SU-DHL-6 (cell line): Measurements from ENCODE around the gene TMF1.

Experiments used
- H2AFZ ChIP-seq: fragments of 200-600 bp; sonication (generic); 2 replicates; pipeline ENCODE4 v1.6.1; 2014; ENCODE audit warnings: low read depth, mild to moderate bottlenecking, moderate library complexity, mixed read lengths, antibody characterized with exemption, low read length; ENCODE audit not compliant: severe bottlenecking
- H3F3A ChIP-seq: fragments of 200-600 bp; shearing (Covaris generic); 2 replicates; pipeline ENCODE4 v1.6.0; 2016; ENCODE audit warnings: antibody characterized with exemption, mild to moderate bottlenecking; ENCODE audit not compliant: insufficient read depth
- H3K27ac ChIP-seq: fragments of 200-600 bp; sonication (generic); 2 replicates; pipeline ENCODE4 v1.5.1; 2016; ENCODE audit warnings: low read depth, mild to moderate bottlenecking, low read length, moderate library complexity, mixed read lengths
- H3K27me3 ChIP-seq: fragments of 200-600 bp; sonication (generic), shearing (Covaris generic); 2 replicates; pipeline ENCODE4 v1.6.0; 2014; ENCODE audit warnings: mild to moderate bottlenecking, low read length
- H3K36me3 ChIP-seq: fragments of 200-600 bp; sonication (generic); 2 replicates; pipeline ENCODE4 v1.6.1; 2014; ENCODE audit warnings: mild to moderate bottlenecking, low read length, mixed read lengths
- H3K4me2 ChIP-seq: fragments of 300-600, 200-600 bp; shearing (Covaris generic), sonication (generic); 2 replicates; pipeline ENCODE4 v1.6.0; 2014; ENCODE audit warnings: low read length, low read depth, mild to moderate bottlenecking; ENCODE audit not compliant: poor library complexity, severe bottlenecking
- H3K4me3 ChIP-seq: fragments of 200-600 bp; sonication (generic); 2 replicates; pipeline ENCODE4 v1.5.1; 2014; ENCODE audit warnings: antibody characterized with exemption, low read length, mild to moderate bottlenecking, mixed read lengths; ENCODE audit not compliant: insufficient read depth, poor library complexity, severe bottlenecking
- H3K79me2 ChIP-seq: fragments of 200-600 bp; sonication (generic); 2 replicates; pipeline ENCODE4 v1.6.1; 2014; ENCODE audit warnings: mild to moderate bottlenecking, low read length, moderate library complexity; ENCODE audit not compliant: insufficient read depth
- H3K9ac ChIP-seq: fragments of 200-600 bp; sonication (generic); 2 replicates; pipeline ENCODE4 v1.7.0; 2014; ENCODE audit warnings: mild to moderate bottlenecking, low read length
- H3K9me2 ChIP-seq: fragments of 200-600 bp; sonication (generic); replicated peaks from 2 replicates; pipeline ENCODE4 v1.6.1; 2014; ENCODE audit warnings: low read length; ENCODE audit not compliant: insufficient read depth
- H3K9me3 ChIP-seq: fragments of 200-600 bp; sonication (generic); 2 replicates; pipeline ENCODE4 v1.6.1; 2014; ENCODE audit warnings: low read length, mixed read lengths; ENCODE audit not compliant: insufficient read depth
- H4K20me1 ChIP-seq: fragments of 200-600 bp; sonication (generic); 2 replicates; pipeline ENCODE4 v1.6.1; 2014; ENCODE audit warnings: low read depth, mild to moderate bottlenecking, antibody characterized with exemption, low read length, moderate library complexity, mixed read lengths
- EZH2phosphoT487 ChIP-seq: fragments of 200-600 bp; sonication (generic), shearing (Covaris generic); conservative IDR thresholded peaks from 2 replicates; pipeline ENCODE4 v1.6.1; 2018; ENCODE audit warnings: mild to moderate bottlenecking, antibody characterized with exemption, low read length, moderate library complexity, mixed read lengths
- TF ChIP-seq, protein P1 (sequence below): fragments of 200-600 bp; sonication (generic); IDR thresholded peaks from one replicate; pipeline ENCODE4 v1.5.1; 2017; ENCODE audit warnings: antibody characterized with exemption, mild to moderate bottlenecking, low read length, moderate library complexity; ENCODE audit not compliant: insufficient read depth, poor library complexity, severe bottlenecking

TMF1 gene

GRCh38 chr3:69011096-69011730 lies 40.9 kb downstream of the TMF1 start:
- Histone ChIP-seq H4K20me1 (no peaks in the 10 kb centered on the region), H3K9ac (no peak overlapping the region)

GRCh38 chr3:69009559-69010410 lies 42.3 kb downstream of the TMF1 start:
- H3F3A ChIP-seq, result peaks cover 7% of the 10 kb centered on the region
- H3K9me2 ChIP-seq, result no peaks in the 10 kb centered on the region
- H3K27me3 ChIP-seq, result no peaks in the 10 kb centered on the region
- H3K4me3 ChIP-seq, result no peak overlapping the region
- H3K9ac ChIP-seq, result no peak overlapping the region
- H3K27ac ChIP-seq, result no peak overlapping the region
- TF ChIP-seq, protein P1, sequence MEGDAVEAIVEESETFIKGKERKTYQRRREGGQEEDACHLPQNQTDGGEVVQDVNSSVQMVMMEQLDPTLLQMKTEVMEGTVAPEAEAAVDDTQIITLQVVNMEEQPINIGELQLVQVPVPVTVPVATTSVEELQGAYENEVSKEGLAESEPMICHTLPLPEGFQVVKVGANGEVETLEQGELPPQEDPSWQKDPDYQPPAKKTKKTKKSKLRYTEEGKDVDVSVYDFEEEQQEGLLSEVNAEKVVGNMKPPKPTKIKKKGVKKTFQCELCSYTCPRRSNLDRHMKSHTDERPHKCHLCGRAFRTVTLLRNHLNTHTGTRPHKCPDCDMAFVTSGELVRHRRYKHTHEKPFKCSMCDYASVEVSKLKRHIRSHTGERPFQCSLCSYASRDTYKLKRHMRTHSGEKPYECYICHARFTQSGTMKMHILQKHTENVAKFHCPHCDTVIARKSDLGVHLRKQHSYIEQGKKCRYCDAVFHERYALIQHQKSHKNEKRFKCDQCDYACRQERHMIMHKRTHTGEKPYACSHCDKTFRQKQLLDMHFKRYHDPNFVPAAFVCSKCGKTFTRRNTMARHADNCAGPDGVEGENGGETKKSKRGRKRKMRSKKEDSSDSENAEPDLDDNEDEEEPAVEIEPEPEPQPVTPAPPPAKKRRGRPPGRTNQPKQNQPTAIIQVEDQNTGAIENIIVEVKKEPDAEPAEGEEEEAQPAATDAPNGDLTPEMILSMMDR, result no peak
- TF ChIP-seq EZH2phosphoT487, result no peak
- no peaks in the 10 kb centered on the region for H4K20me1 ChIP-seq
- peaks cover 9% of the 10 kb centered on the region for H3K79me2 ChIP-seq
- no peaks in the 10 kb centered on the region for H3K9me3 ChIP-seq
- H3K36me3 ChIP-seq, result peaks cover 19% of the 10 kb centered on the region; the same call in 1 of the 2 replicates
- no peak overlapping the region for H2AFZ ChIP-seq
- H3K4me2 ChIP-seq, result no peak overlapping the region

More at GRCh38 chr3:69011096-69011730, 40.9 kb downstream of the TMF1 start:
- H3K27me3 ChIP-seq, result no peaks in the 10 kb centered on the region
- no peak overlapping the region for H3K4me3 ChIP-seq
- no peak overlapping the region for H3K27ac ChIP-seq
- H3K9me2 ChIP-seq, result no peaks in the 10 kb centered on the region
- peaks cover 10% of the 10 kb centered on the region for H3K79me2 ChIP-seq
- H3K36me3 ChIP-seq, result peaks cover 17% of the 10 kb centered on the region; the same call in 1 of the 2 replicates
- no peak overlapping the region for H2AFZ ChIP-seq
- no peak overlapping the region for H3K4me2 ChIP-seq
- no peak for TF ChIP-seq EZH2phosphoT487
- TF ChIP-seq, protein P1, result no peak
- H3K9me3 ChIP-seq, result no peaks in the 10 kb centered on the region
- H3F3A ChIP-seq, result peaks cover 10% of the 10 kb centered on the region

DNA sequence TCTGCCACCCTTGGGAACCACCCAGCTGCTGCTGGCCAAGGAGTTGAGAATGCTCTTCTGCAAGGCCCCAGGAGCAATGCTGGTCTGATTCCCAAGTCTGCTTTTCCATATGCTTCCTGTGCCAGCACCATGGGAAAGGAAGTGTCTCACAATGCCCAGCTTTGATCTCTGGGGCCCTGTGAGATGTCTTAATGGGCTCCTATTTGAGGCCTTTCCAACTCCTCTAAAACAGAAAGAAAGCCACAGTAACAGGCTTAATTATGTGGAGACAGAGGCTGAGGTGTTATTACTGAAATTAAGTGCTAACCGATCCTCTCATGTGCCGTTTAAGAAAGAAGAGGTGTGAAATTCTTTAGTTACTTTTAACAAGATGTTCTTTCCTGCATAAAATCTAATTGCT lies 43.2 kb downstream of the TMF1 start:
- Histone ChIP-seq H4K20me1 (no peaks in the 10 kb centered on the region), H3K27me3 (no peaks in the 10 kb centered on the region), H2AFZ (no peak overlapping the region), H3K79me2 (peaks cover under 1% of the 10 kb centered on the region; the same call in 1 of the 2 replicates), H3K36me3 (peaks cover 23% of the 10 kb centered on the region; the same call in 1 of the 2 replicates), H3K9ac (no peak overlapping the region), H3F3A (peaks cover 7% of the 10 kb centered on the region), H3K9me2 (no peaks in the 10 kb centered on the region), H3K4me2 (no peak overlapping the region), H3K9me3 (no peaks in the 10 kb centered on the region), H3K4me3 (no peak overlapping the region), H3K27ac (no peak overlapping the region)
- TF ChIP-seq EZH2phosphoT487, result no peak
- TF ChIP-seq, protein P1, result no peak
